ENCODE measurements around the gene AGTRAP.

Gene AGTRAP

GRCh38 chr1:11781297-11781696 lies 45.4 kb downstream of the AGTRAP start:
- Histone ChIP-seq H3K4me1 (ENCODE audit: control insufficient read depth in 2 of 2, insufficient read depth in 2 of 2, low read length in 2 of 2) (peaks cover 5% of the 10 kb centered on the region in 2 donors), H3K9ac (ENCODE audit: low read depth in 1 of 2, low read length in 2 of 2) (no peak overlapping the region), H3K36me3 (ENCODE audit: control insufficient read depth in 2 of 2, insufficient read depth in 2 of 2, low read length in 2 of 2) (no peaks in the 10 kb centered on the region), H3K4me3 (ENCODE audit: low read length in 2 of 2) (no peak overlapping the region), H3K27me3 (ENCODE audit: control insufficient read depth in 2 of 2, insufficient read depth in 2 of 2, low read length in 2 of 2) (no peaks in the 10 kb centered on the region), H3K9me3 (ENCODE audit: control insufficient read depth in 2 of 2, low read length in 2 of 2) (no peaks in the 10 kb centered on the region), H3K27ac (ENCODE audit: low read depth in 2 of 2, low read length in 2 of 2) (no peak overlapping the region)

GRCh38 chr1:11782127-11782708 lies 46.3 kb downstream of the AGTRAP start:
- H3K36me3 ChIP-seq (ENCODE audit: control insufficient read depth in 2 of 2, insufficient read depth in 2 of 2, low read length in 2 of 2) = no peaks in the 10 kb centered on the region

GRCh38 chr1:11783556-11783955 lies 47.6 kb downstream of the AGTRAP start:
- no peak overlapping the region for H3K4me3 ChIP-seq (ENCODE audit: low read length in 2 of 2)
- no peak overlapping the region for H3K27ac ChIP-seq (ENCODE audit: low read depth in 2 of 2, low read length in 2 of 2)
- no peaks in the 10 kb centered on the region for H3K36me3 ChIP-seq (ENCODE audit: control insufficient read depth in 2 of 2, insufficient read depth in 2 of 2, low read length in 2 of 2)
- H3K9me3 ChIP-seq (ENCODE audit: control insufficient read depth in 2 of 2, low read length in 2 of 2) = no peaks in the 10 kb centered on the region
- no peak overlapping the region for H3K9ac ChIP-seq (ENCODE audit: low read depth in 1 of 2, low read length in 2 of 2)
- peaks cover 20 to 24% of the 10 kb centered on the region in 2 donors for H3K4me1 ChIP-seq (ENCODE audit: control insufficient read depth in 2 of 2, insufficient read depth in 2 of 2, low read length in 2 of 2)
- H3K27me3 ChIP-seq (ENCODE audit: control insufficient read depth in 2 of 2, insufficient read depth in 2 of 2, low read length in 2 of 2) = no peaks in the 10 kb centered on the region

More at GRCh38 chr1:11782127-11782708, 46.3 kb downstream of the AGTRAP start:
- Histone ChIP-seq H3K27ac (ENCODE audit: low read depth in 2 of 2, low read length in 2 of 2) (no peak overlapping the region), H3K4me3 (ENCODE audit: low read length in 2 of 2) (no peak overlapping the region), H3K9me3 (ENCODE audit: control insufficient read depth in 2 of 2, low read length in 2 of 2) (no peaks in the 10 kb centered on the region), H3K4me1 (ENCODE audit: control insufficient read depth in 2 of 2, insufficient read depth in 2 of 2, low read length in 2 of 2) (peaks cover 10 to 11% of the 10 kb centered on the region in 2 donors), H3K27me3 (ENCODE audit: control insufficient read depth in 2 of 2, insufficient read depth in 2 of 2, low read length in 2 of 2) (no peaks in the 10 kb centered on the region), H3K9ac (ENCODE audit: low read depth in 1 of 2, low read length in 2 of 2) (no peak overlapping the region)

DNA sequence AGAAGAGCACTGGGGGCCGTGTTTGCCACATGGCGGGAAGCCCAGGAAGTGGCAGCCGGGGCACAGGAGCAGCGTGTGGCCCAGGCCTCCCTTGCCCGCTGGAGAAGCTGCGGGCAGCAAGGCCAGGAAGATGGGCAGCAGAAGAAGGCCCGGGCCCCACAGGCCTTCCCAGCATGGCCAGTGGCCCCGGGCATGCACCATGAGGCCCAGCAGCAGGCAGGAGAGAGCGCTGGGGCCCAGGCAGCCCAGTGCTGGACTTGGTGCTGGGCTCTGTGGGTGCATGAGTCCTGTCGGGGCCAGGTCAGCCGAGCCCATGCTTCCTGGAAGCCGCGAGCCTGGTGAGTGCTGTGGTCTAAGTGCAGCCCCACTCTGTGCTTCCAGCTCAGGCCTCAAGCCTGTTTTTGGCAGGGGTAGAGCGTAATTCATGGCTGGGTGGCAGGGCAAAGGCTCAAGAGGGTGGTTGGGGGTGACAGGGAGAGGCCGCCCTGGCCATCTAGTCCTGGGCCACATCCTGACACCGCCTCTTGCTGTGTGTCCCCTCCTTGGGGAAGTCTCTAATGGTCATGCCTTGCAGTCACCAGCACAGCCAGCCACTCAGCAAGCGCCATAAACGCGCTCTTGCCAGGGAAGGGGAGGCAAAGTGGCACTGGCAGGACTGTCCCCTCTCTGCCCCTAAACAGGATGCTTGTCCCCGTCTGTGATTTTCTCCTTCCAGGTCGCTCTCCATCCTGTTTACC lies 48.5 kb downstream of the AGTRAP start:
- Histone ChIP-seq H3K36me3 (ENCODE audit: control insufficient read depth in 2 of 2, insufficient read depth in 2 of 2, low read length in 2 of 2) (no peaks in the 10 kb centered on the region), H3K4me1 (ENCODE audit: control insufficient read depth in 2 of 2, insufficient read depth in 2 of 2, low read length in 2 of 2) (peaks cover 20 to 31% of the 10 kb centered on the region in 2 donors), H3K9me3 (ENCODE audit: control insufficient read depth in 2 of 2, low read length in 2 of 2) (no peaks in the 10 kb centered on the region), H3K4me3 (ENCODE audit: low read length in 2 of 2) (no peak overlapping the region), H3K27me3 (ENCODE audit: control insufficient read depth in 2 of 2, insufficient read depth in 2 of 2, low read length in 2 of 2) (no peaks in the 10 kb centered on the region), H3K27ac (ENCODE audit: low read depth in 2 of 2, low read length in 2 of 2) (peak overlapping the region in 1 of 2 donors; percentile 0), H3K9ac (ENCODE audit: low read depth in 1 of 2, low read length in 2 of 2) (no peak overlapping the region)

DNA sequence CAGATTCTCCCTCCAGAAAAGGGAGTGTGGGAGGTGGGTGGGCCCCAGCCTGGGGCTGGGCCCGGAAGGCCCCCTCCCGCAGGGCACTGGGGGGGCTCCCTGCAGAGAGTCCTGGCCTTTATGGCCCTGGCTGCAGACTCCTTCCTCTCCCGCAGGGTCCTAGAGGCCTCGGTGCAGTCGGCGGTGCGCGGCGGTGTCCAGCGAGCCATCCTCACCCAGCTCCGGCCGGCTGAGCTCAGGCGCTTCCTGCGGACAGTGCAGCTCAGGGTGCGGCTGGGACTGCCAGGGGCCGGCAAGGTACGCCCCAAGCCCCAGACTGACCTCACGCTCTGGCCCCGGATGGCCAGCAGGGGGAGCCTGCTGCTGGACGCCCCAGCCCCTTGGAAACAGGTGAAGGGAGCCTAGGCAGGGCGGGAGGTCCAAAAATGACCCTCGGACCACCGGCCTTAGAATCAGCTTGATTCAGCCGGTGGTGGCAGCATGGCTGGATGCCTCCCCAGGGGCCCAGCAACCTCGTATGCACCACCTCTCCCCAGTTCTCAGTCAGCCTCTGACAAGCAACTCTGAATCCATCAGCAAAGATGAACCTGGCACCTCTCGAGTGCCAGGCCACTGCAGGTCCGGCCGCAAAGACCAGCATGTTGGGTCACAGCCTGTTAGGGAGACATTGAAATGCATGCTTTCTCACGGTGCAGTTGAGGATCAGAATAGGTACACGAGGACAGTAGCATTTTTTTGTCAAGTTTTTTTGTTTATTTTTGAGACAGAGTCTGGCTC lies 49.2 kb downstream of the AGTRAP start:
- H3K9ac ChIP-seq (ENCODE audit: low read depth in 1 of 2, low read length in 2 of 2) = no peak overlapping the region
- H3K27ac ChIP-seq (ENCODE audit: low read depth in 2 of 2, low read length in 2 of 2) = peak overlapping the region in 1 of 2 donors; percentile 0
- peaks cover 22 to 38% of the 10 kb centered on the region in 2 donors for H3K4me1 ChIP-seq (ENCODE audit: control insufficient read depth in 2 of 2, insufficient read depth in 2 of 2, low read length in 2 of 2)
- H3K9me3 ChIP-seq (ENCODE audit: control insufficient read depth in 2 of 2, low read length in 2 of 2) = no peaks in the 10 kb centered on the region
- H3K4me3 ChIP-seq (ENCODE audit: low read length in 2 of 2) = peak overlapping the region; percentile 21 to 26
- no peaks in the 10 kb centered on the region for H3K27me3 ChIP-seq (ENCODE audit: control insufficient read depth in 2 of 2, insufficient read depth in 2 of 2, low read length in 2 of 2)
- H3K36me3 ChIP-seq (ENCODE audit: control insufficient read depth in 2 of 2, insufficient read depth in 2 of 2, low read length in 2 of 2) = peaks cover 0 to 3% of the 10 kb centered on the region in 2 donors

- H3K9ac ChIP-seq (ENCODE audit: low read depth in 1 of 2, low read length in 2 of 2) = no peak overlapping the region
- peaks cover 3 to 9% of the 10 kb centered on the region in 2 donors for H3K36me3 ChIP-seq (ENCODE audit: control insufficient read depth in 2 of 2, insufficient read depth in 2 of 2, low read length in 2 of 2)
- no peaks in the 10 kb centered on the region for H3K9me3 ChIP-seq (ENCODE audit: control insufficient read depth in 2 of 2, low read length in 2 of 2)
- no peak overlapping the region for H3K4me3 ChIP-seq (ENCODE audit: low read length in 2 of 2)
- no peaks in the 10 kb centered on the region for H3K27me3 ChIP-seq (ENCODE audit: control insufficient read depth in 2 of 2, insufficient read depth in 2 of 2, low read length in 2 of 2)
- H3K4me1 ChIP-seq (ENCODE audit: control insufficient read depth in 2 of 2, insufficient read depth in 2 of 2, low read length in 2 of 2) = peaks cover 30 to 48% of the 10 kb centered on the region in 2 donors
- no peak overlapping the region for H3K27ac ChIP-seq (ENCODE audit: low read depth in 2 of 2, low read length in 2 of 2)
Measured at GRCh38 chr1:11786168-11786567, 50.2 kb downstream of the AGTRAP start.

DNA sequence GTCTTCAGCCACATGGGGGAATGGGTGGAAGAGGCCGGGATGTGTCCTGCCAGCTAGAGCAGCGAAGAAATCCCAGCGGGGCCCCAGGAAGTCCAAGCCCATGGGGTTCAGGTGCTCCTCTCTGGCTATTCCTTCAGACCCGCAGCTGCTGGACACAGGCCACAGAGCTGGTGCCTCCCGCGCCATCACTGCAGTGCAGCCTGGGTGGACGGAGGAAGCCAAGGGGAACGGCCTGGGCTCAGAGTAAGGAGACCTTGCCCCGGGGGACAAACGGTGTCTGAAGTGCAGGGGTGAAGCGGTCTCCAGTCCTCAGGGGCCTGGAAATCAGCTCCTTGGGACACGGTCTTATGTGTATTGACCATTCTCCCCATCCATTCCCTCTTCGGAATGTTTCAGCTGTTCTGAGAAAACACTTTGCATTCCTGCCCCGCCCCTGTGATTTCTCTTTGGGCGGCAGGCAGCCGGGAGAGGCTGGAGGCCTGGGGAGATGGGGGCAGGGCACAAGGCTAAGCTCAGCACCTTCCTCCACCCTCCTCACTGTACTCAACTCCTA lies 51.4 kb downstream of the AGTRAP start:
- Histone ChIP-seq H3K4me1 (ENCODE audit: control insufficient read depth in 2 of 2, insufficient read depth in 2 of 2, low read length in 2 of 2) (peaks cover 32 to 55% of the 10 kb centered on the region in 2 donors), H3K9ac (ENCODE audit: low read depth in 1 of 2, low read length in 2 of 2) (peak overlapping the region in 1 of 2 donors; percentile 13), H3K9me3 (ENCODE audit: control insufficient read depth in 2 of 2, low read length in 2 of 2) (no peaks in the 10 kb centered on the region), H3K4me3 (ENCODE audit: low read length in 2 of 2) (no peak overlapping the region), H3K27me3 (ENCODE audit: control insufficient read depth in 2 of 2, insufficient read depth in 2 of 2, low read length in 2 of 2) (no peaks in the 10 kb centered on the region), H3K36me3 (ENCODE audit: control insufficient read depth in 2 of 2, insufficient read depth in 2 of 2, low read length in 2 of 2) (peaks cover 11 to 15% of the 10 kb centered on the region in 2 donors), H3K27ac (ENCODE audit: low read depth in 2 of 2, low read length in 2 of 2) (peak overlapping the region; percentile 48 to 50)

DNA sequence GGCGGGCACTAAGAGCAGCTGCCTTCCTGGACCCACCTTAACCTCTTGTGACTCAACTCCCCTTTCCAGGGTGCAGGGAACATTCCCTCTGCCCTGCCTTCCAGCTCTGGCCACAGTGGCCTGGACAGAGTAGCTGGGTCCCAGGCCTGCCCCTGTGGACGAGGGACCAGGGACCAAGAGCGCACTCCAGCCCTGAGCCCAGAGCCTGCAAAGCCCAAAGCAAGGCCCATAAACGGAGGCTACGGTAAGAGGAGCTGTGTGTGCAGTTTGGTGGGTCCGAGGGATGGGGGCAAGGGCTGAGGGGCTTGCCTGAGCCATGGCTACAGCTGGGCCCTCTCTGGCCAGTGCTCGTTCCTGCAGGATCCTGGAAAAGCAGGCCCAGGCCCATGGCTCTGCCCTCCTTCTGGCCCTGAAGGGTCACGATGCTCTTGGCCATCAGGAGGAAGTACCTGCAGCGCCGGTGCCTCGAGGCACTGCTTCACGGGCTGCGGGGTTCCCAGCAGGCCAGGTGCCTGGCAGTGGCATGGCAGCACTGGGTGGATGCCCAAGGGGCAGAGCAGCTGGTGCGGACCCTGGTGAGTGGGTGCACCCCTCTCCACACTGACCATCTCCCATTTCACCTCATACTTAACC lies 52.0 kb downstream of the AGTRAP start:
- H3K27ac ChIP-seq (ENCODE audit: low read depth in 2 of 2, low read length in 2 of 2) = peak overlapping the region; percentile 50 to 57
- no peaks in the 10 kb centered on the region for H3K9me3 ChIP-seq (ENCODE audit: control insufficient read depth in 2 of 2, low read length in 2 of 2)
- peak overlapping the region in 1 of 2 donors; percentile 36 for H3K9ac ChIP-seq (ENCODE audit: low read depth in 1 of 2, low read length in 2 of 2)
- peaks cover 16 to 21% of the 10 kb centered on the region in 2 donors for H3K36me3 ChIP-seq (ENCODE audit: control insufficient read depth in 2 of 2, insufficient read depth in 2 of 2, low read length in 2 of 2)
- no peaks in the 10 kb centered on the region for H3K27me3 ChIP-seq (ENCODE audit: control insufficient read depth in 2 of 2, insufficient read depth in 2 of 2, low read length in 2 of 2)
- H3K4me1 ChIP-seq (ENCODE audit: control insufficient read depth in 2 of 2, insufficient read depth in 2 of 2, low read length in 2 of 2) = peaks cover 32 to 55% of the 10 kb centered on the region in 2 donors
- H3K4me3 ChIP-seq (ENCODE audit: low read length in 2 of 2) = no peak overlapping the region

DNA sequence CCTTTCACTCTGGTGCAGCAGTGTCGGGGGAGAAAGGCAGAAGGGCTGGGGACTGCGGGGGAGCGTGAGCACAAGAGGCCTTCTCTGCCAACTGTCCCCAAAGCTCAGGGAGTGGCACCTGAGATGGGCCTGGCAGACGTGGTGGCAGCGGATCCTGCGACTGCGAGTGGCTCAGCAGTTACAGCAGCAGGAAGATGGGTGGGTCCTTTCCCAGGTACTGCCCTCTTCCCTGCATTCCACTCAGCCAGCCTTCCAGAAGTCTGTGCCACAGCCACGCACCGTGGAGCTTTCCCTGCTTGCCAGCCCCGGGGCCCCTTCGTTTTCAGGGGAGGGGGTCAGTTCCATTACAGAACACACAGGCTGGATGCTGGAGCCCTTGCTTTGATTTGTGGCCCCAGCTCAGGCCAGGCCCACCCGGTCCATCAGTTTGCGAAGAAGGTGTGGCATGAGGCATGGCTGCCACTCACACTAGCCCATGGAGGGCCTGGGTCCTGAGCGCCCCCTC lies 52.7 kb downstream of the AGTRAP start:
- Histone ChIP-seq H3K27me3 (ENCODE audit: control insufficient read depth in 2 of 2, insufficient read depth in 2 of 2, low read length in 2 of 2) (no peaks in the 10 kb centered on the region), H3K9me3 (ENCODE audit: control insufficient read depth in 2 of 2, low read length in 2 of 2) (no peaks in the 10 kb centered on the region), H3K9ac (ENCODE audit: low read depth in 1 of 2, low read length in 2 of 2) (peak overlapping the region in 1 of 2 donors; percentile 36), H3K27ac (ENCODE audit: low read depth in 2 of 2, low read length in 2 of 2) (peak overlapping the region; percentile 50 to 57), H3K36me3 (ENCODE audit: control insufficient read depth in 2 of 2, insufficient read depth in 2 of 2, low read length in 2 of 2) (peaks cover 16 to 21% of the 10 kb centered on the region in 2 donors), H3K4me1 (ENCODE audit: control insufficient read depth in 2 of 2, insufficient read depth in 2 of 2, low read length in 2 of 2) (peaks cover 32 to 55% of the 10 kb centered on the region in 2 donors), H3K4me3 (ENCODE audit: low read length in 2 of 2) (no peak overlapping the region)

Measured in mucosa of rectum (tissue), 2 donors.